ENCODE results near the gene MBD6.

DNA sequence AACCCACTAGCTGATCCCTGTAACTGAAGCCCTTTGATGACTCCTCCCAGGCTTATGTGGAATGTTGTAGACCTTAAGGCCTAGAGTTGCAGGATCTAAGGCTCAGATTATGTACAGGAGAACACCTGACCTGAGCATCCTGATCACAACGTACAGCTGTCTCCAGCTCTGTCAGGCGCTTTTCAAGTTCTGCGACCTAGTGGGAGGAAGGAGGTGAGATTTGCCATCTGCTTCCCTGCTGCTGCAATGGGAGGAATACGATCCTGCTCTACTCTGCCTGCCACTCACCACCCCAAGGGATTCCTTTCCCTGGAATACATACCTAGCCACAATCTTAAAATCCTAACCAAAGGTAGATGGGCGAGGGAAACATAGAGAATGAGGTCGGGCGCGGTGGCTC is 10.5 kb downstream of the MBD6 start:
- TF ChIP-seq, protein P1, sequence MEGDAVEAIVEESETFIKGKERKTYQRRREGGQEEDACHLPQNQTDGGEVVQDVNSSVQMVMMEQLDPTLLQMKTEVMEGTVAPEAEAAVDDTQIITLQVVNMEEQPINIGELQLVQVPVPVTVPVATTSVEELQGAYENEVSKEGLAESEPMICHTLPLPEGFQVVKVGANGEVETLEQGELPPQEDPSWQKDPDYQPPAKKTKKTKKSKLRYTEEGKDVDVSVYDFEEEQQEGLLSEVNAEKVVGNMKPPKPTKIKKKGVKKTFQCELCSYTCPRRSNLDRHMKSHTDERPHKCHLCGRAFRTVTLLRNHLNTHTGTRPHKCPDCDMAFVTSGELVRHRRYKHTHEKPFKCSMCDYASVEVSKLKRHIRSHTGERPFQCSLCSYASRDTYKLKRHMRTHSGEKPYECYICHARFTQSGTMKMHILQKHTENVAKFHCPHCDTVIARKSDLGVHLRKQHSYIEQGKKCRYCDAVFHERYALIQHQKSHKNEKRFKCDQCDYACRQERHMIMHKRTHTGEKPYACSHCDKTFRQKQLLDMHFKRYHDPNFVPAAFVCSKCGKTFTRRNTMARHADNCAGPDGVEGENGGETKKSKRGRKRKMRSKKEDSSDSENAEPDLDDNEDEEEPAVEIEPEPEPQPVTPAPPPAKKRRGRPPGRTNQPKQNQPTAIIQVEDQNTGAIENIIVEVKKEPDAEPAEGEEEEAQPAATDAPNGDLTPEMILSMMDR (IDR thresholded peaks at IDR 0.05), result no peak
- no peak for TF ChIP-seq POLR2A (IDR thresholded peaks at IDR 0.05)
